Endothelial cell of hepatic sinusoid (primary cell): ENCODE data around the gene ESPN.
"Not testable (repeated sequence)": the region's sequence is repeated elsewhere in the genome, so short reads cannot be mapped to it uniquely, and the experiment has no call there.

Source experiments
- in situ Hi-C: cut with HindIII; loops from 2 replicates; pipeline ENCODE4 v1.10.0; 2017; ENCODE audit warnings: low sequenced_read_pairs

The ESPN gene

GRCh38 chr1:6426972-6427350 lies 2.4 kb downstream of the ESPN start:
- in situ Hi-C loops: no loop called here

DNA sequence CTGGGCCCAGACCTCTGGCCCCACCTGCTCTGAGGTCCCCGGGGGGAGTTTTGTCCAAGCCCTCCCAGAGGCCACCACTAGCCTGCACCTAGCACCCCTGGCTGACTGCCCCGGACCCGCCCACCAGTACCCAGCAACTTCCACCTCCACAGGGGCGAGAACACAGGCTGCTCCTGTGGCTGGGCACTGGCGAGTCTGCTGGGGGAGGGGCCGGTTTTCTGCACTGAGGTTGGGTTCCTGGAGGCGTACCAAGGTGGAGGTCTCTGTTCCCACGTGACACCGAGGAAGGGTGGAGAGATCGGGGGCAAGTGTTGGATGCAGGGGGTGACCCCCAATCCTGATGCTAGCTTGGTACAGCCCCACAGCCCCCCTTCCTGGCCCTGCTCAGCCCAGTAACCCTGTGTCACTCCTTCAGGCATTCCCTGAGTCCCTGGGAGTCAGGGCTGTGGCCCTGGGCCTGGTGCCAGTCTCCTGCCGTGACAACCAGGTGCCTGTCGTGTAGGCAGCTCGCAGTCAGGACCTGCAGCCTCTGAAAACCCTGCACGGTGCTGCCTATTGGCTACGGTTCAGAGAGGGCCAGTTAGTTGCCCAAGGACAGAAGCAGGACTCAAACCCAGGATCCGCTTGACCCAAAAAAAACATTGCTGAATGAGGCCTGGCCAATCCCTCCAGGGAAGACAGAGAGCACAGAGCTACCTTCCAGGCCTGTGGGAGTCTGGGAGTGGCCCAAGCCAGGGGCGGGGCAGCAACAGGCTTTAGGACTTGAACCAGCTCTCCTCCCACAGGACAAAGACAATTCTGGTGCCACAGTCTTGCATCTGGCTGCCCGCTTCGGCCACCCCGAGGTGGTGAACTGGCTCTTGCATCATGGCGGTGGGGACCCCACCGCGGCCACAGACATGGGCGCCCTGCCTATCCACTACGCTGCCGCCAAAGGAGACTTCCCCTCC lies 3.1 kb downstream of the ESPN start:
- in situ Hi-C loops: no loop called here

DNA sequence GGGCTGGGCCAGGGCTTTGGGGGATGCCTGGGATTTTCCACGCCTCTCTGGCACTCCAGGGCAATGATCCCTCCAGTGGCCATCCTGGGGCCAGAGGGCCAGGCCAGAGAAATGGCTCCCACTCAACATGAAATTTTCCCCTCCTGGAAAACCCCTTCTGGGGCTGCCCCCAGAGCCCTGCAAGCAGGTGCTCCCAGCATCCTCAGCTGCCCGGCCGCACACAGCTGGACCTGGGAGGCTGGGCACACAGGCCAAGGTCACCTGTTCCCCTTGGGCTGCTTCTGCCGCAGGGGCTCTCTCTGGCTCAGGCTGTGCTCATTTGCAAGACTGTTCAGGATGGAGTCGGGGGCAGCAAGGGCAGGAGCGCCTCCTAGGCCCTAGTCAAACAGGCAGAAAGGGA lies 3.9 kb downstream of the ESPN start:
- in situ Hi-C loops: not testable (repeated sequence)

GRCh38 chr1:6429660-6430411 lies 5.3 kb downstream of the ESPN start:
- in situ Hi-C loops: loop anchor here (5.0 kb wide), 1 partner anchor 68 kb away; no protein-coding TSS in a partner anchor

GRCh38 chr1:6431645-6432579 lies 7.3 kb downstream of the ESPN start:
- in situ Hi-C loops: loop anchor here (5.0 kb wide), 1 partner anchor 70 kb away; no protein-coding TSS in a partner anchor

DNA sequence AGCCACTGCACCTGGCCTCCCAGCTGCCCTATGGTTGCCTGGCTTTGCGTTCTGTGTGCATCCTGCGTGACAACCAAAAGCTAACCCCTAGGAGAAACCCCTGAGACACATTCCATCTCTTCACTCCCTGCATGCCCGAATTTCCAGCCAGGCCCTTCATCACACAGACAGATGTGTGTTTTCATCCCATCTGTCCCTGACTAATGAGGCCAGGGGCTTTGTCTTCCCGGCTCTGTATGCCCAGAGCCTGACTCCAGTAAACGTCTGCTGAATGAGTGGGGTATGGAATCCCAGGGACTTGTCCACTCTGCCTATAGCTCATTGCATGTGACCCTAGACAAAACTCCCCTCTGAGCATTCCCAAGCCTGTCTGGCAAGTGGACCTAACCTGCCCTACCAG lies 9.6 kb downstream of the ESPN start:
- in situ Hi-C loops: loop anchor here (5.0 kb wide), 1 partner anchor 72 kb away; no protein-coding TSS in a partner anchor

DNA sequence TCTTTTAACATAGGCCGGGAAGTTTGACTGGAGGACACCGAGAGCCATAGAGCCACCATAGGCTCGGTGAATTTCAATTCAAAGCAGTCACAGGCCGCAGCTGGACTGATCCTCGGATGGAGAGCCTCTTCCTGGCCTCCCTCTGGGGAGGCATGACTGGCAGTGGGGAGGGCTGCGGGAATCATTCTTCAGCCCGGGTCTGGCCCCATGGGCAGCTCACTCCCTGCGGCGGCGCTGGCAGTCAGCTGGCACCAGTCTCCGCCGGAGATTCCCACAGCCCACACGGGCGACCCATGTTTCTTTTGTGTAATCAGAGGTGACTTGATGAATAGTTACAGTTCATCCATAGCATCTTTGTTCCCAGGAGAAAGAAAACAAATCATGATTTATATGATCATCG lies 10.6 kb downstream of the ESPN start:
- in situ Hi-C loops: no loop called here

DNA sequence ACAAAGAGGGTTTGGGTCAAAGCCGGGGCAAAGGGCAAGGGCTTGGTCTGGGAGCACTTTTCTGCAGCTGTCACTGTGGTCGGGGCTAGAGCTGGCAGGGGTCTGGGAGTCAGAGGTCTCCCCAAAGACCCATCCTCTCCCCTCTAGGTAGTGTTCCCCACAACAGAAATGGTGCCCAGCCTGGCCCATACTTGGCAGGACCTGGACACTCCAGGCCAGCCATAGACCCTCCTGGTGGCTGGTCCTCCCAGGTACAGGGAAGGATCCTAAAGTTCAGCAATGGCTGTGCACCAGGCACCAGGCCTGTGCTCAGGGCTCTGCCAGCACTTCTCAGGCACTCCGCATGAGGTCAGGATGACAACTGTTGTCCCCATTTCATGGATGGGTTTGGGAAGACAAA lies 11.0 kb downstream of the ESPN start:
- in situ Hi-C loops: no loop called here

DNA sequence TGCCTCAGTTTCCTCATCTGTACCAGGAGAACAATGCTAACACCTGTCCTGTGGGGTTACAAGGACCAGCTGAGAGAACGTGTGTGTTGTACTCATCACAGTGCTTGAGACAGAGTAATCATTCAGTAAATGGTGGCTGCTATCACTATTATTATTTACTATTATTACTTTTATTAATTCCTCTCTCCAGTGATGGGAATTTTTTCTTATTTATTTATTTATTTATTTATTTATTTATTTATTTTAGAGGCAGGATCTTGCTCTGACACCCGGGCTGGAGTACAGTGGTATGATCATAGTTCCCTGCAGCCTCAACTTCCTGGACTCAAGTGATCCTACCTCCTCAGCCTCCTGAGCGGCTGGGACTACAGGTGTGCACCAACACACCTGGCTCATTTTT lies 11.7 kb downstream of the ESPN start:
- in situ Hi-C loops: not testable (repeated sequence)

DNA sequence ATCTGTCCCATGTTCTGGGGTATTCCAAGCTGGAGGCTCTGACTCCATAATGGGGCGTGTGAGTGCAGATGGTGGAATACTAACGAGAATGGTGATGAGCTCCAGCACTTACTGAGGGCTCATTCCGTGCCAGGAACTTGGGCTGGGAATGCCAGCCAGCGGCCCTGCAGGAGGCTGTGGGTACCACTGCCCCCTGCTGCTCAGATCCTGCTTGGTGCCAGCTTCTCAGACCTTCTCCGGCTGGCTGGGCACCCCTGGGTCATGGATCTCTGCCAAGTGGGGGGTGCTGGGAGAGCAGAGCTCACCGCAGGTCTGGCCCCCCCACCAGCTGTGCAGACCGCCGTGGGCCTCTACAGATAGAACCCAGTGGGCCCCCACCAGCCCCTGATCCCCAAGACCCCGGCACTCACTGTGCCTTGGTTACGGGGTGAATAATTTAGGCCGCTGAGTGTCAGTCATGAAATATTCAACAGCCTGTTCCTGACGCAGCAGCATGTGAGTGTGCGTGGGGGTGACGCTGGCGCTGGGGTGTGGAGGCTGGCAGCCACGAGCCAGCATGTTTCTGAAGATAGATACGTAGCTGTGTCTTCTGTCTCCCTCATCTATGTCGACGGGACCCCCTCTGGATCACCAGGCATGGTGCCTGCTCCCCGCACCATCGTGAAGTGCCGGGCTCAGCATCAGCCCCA lies 12.6 kb downstream of the ESPN start:
- in situ Hi-C loops: not testable (repeated sequence)

DNA sequence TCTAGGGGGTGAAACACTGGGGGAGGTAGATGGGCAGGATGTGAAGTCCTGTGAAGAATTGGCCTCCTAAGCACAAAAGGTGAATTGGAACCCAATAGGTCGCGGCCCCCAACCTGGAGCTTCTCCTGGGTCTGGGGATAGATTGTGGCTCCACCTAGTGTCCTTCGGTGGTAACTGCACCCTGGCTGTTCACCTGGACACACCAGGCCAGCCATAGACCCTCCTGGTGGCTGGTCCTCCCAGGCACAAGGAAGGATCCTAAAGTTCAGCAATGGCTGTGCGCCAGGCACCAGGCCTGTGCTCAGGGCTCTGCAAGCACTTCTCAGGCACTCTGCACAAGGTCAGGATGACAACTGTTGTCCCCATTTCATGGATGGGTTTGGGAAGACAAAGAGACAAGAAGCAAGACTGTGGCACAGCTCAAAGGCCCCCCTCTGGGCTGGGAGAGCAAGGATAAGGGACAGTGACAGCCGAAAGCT lies 13.5 kb downstream of the ESPN start:
- in situ Hi-C loops: no loop called here

DNA sequence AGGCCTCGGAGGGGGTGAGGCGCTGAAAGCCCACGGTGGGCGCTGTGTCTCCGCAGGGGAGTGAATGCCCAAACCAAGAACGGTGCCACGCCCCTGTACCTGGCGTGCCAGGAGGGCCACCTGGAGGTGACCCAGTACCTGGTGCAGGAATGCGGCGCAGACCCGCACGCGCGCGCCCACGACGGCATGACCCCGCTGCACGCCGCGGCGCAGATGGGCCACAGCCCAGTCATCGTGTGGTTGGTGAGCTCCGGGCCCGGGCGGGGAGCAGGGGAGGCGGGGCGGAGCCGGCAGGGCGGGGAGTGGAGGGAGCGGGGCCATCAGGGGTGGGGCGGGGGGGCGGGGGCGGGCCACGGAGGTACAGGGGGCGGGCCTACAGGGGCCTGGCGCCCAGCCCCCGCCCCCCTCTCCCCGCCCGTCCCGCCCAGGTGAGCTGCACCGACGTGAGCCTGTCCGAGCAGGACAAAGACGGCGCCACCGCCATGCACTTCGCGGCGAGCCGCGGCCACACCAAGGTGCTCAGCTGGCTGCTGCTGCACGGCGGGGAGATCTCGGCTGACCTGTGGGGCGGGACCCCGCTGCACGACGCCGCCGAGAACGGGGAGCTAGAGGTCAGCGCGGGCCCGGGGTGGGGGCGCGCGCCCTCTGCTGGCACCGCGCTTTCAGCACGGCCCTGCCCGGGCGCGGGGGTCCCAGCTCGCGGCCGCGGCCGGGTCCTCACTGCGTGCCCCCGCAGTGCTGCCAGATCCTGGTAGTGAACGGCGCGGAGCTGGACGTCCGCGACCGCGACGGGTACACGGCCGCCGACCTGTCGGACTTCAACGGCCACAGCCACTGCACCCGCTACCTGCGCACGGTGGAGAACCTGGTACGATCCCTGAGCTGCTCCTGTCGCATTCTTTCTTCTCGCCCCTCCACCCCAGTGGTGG lies 15.9 kb downstream of the ESPN start:
- in situ Hi-C loops: no loop called here

GRCh38 chr1:6441586-6441985 lies 17.0 kb downstream of the ESPN start:
- in situ Hi-C loops: no loop called here

GRCh38 chr1:6443339-6444115 lies 19.0 kb downstream of the ESPN start:
- in situ Hi-C loops: no loop called here

- in situ Hi-C loops: no loop called here
Measured at GRCh38 chr1:6444377-6444776, 19.8 kb downstream of the ESPN start.

DNA sequence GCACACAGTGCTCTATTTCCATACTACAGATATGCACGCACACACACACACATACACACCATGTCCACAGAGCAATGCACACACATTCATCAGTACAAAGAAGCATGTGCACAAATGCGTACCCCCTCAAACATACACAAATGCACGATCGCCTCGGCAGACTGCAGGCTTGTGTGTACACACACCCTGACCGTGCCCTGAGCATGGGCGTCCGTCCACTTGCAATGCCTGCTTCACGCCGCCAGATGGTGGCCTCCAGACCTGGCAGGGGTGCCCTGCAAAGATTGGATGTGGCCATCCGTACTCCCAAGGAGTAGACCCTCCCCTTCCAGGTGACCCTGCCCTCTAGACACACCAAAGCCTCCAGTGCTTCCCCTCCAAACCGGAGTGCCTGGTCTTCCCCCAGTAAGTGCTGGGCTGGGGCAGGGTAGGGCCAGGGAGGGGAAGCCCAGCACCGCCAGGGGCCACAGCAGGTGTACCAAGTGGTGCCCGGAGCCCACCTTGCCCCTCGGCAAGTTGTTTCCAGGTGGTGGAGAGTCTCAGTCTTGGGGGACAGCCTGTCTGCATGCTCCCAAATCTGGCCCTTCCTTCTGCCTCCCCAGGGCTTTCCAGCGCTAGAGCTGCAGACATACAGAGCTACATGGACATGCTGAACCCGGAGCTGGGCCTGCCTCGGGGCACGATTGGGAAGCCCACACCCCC lies 20.6 kb downstream of the ESPN start:
- in situ Hi-C loops: no loop called here

DNA sequence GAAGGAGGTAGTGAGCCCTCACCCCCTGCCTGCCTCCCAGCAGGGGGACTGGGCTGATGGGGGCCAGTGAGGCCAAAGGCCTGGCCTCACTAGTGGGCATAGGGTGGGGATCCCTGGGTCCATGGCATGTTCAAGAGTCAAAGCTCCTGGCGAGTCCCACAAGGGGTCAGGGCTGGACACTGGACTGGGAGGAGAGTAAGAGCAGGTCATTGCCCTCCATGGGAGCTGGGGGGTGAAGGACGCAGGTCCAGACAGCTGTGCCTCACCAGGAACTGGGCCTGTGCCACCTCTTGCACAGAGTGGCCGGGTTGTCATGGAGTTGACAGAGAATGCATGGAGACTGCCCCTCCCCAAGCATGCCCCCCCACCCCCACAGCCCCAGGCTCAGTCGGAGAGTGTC lies 21.4 kb downstream of the ESPN start:
- in situ Hi-C loops: not testable (repeated sequence)

GRCh38 chr1:6446665-6447015 lies 22.1 kb downstream of the ESPN start:
- in situ Hi-C loops: no loop called here
